Brain microvascular endothelial cell (primary cell): ENCODE results near the gene JUN.

Experiments
- DNase-seq: peaks from one replicate; pipeline ENCODE4 v3.0.0-alpha.2; 2020
- H3K27ac ChIP-seq: fragments of 250-450 bp; sonication (Bioruptor Pico); 2 replicates; pipeline ENCODE4 v1.5.1; 2020; ENCODE audit warnings: mild to moderate bottlenecking, moderate library complexity
- H3K27me3 ChIP-seq: fragments of 250-450 bp; sonication (Bioruptor Pico); replicated peaks from 2 replicates; pipeline ENCODE4 v1.5.1; 2020; ENCODE audit warnings: mild to moderate bottlenecking
- H3K36me3 ChIP-seq: fragments of 250-450 bp; sonication (Bioruptor Pico); replicated peaks from 2 replicates; pipeline ENCODE4 v1.5.1; 2020; ENCODE audit warnings: mild to moderate bottlenecking
- H3K4me3 ChIP-seq: 2 replicates; pipeline ENCODE4 v1.5.1; 2011; ENCODE audit warnings: low read depth, mild to moderate bottlenecking, control low read depth, low read length, moderate library complexity
- in situ Hi-C: cut with HindIII; loops from 2 replicates; pipeline ENCODE4 v1.10.0; 2017; ENCODE audit warnings: low sequenced_read_pairs, low pct_ligation_motif_present
- TF ChIP-seq, protein P1 (sequence below): IDR thresholded peaks from 2 replicates; pipeline ENCODE4 v1.5.1; 2011; ENCODE audit warnings: low read depth, mild to moderate bottlenecking, moderate library complexity, low read length, control low read depth, inconsistent platforms; ENCODE audit errors: missing control alignments

Gene JUN

GRCh38 chr1:58739856-58740466 lies 43.9 kb downstream of the JUN start:
- H3K4me3 ChIP-seq: no peak overlapping the region
- no peaks in the 10 kb centered on the region for H3K27me3 ChIP-seq
- H3K27ac ChIP-seq: no peak overlapping the region
- H3K36me3 ChIP-seq: no peaks in the 10 kb centered on the region
- TF ChIP-seq, protein P1, sequence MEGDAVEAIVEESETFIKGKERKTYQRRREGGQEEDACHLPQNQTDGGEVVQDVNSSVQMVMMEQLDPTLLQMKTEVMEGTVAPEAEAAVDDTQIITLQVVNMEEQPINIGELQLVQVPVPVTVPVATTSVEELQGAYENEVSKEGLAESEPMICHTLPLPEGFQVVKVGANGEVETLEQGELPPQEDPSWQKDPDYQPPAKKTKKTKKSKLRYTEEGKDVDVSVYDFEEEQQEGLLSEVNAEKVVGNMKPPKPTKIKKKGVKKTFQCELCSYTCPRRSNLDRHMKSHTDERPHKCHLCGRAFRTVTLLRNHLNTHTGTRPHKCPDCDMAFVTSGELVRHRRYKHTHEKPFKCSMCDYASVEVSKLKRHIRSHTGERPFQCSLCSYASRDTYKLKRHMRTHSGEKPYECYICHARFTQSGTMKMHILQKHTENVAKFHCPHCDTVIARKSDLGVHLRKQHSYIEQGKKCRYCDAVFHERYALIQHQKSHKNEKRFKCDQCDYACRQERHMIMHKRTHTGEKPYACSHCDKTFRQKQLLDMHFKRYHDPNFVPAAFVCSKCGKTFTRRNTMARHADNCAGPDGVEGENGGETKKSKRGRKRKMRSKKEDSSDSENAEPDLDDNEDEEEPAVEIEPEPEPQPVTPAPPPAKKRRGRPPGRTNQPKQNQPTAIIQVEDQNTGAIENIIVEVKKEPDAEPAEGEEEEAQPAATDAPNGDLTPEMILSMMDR: peak; percentile 53
- peak; percentile 36 for DNase-seq
- in situ Hi-C loops: no loop called here

GRCh38 chr1:58738876-58739275 lies 45.0 kb downstream of the JUN start:
- Histone ChIP-seq H3K4me3 (no peak overlapping the region), H3K36me3 (no peaks in the 10 kb centered on the region), H3K27ac (no peak overlapping the region), H3K27me3 (no peaks in the 10 kb centered on the region)
- no peak for DNase-seq
- TF ChIP-seq, protein P1: no peak
- in situ Hi-C loops: no loop called here

DNA sequence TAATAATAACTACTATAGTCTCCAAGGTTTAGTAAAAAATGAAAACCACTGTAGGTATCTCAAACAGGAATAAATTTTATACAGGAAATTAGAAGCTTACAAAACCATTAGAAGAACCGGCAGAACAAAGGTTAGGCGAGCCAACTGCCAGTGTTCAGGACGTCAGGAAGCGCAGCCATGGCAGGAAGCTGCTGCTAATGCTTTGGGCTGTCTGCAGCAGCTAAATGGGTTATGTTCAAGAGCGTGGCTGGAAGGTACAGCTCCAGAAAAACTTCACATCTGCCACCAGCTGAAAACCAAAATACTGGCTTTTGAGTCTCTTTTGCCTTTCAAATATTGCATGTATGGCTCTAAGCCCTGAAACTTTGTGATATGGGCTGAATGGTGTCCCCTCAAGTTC lies 48.3 kb downstream of the JUN start:
- H3K4me3 ChIP-seq: no peak overlapping the region
- no peak overlapping the region for H3K27ac ChIP-seq
- no peak for DNase-seq
- TF ChIP-seq, protein P1: no peak
- in situ Hi-C loops: no loop called here
- H3K27me3 ChIP-seq: no peaks in the 10 kb centered on the region
- no peaks in the 10 kb centered on the region for H3K36me3 ChIP-seq

GRCh38 chr1:58734630-58735029 lies 49.2 kb downstream of the JUN start:
- in situ Hi-C loops: no loop called here
- H3K27ac ChIP-seq: no peak overlapping the region
- no peaks in the 10 kb centered on the region for H3K27me3 ChIP-seq
- TF ChIP-seq, protein P1: no peak
- H3K4me3 ChIP-seq: no peak overlapping the region
- no peak for DNase-seq
- H3K36me3 ChIP-seq: no peaks in the 10 kb centered on the region

DNA sequence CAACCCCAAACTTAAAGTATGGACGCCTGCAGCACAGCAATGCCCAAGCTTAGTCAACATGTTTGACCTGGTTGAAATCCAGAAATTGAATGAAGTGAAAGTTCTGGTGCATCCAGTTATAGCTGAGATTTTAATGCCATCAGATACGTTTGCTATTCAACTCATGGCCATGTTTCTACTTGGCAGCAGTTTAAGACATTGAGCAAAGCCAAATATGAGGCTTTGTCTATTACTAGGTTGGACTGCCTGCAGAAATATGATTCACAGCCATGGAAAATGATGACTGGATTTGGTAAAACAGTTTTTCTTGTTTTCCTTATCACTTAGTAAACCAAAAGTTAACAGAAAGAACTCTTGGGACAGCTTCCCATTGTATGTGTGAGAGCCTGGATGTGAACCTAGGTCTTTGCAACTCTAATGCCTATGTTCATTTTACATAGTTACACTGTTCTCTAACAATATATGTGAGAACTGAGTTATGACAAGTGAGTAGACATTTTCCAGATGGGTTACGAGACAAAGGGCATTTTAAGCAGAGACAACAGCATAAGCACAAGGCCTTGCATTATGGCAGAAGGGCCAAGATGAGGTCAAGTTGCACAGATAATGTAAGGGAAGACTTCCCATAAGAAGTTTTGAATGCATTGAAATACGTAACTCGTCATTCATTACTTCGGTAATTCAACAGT lies 51.6 kb downstream of the JUN start:
- no peaks in the 10 kb centered on the region for H3K36me3 ChIP-seq
- in situ Hi-C loops: no loop called here
- TF ChIP-seq, protein P1: no peak
- H3K27me3 ChIP-seq: no peaks in the 10 kb centered on the region
- H3K27ac ChIP-seq: no peak overlapping the region
- DNase-seq: no peak
- H3K4me3 ChIP-seq: no peak overlapping the region
